ENCODE measurements around the gene OPCML.

OPCML gene

GRCh38 chr11:132669949-132670348, 862.4 kb downstream of the OPCML start:
- DNase-seq (ENCODE audit: low spot score) (no peak), ATAC-seq (ENCODE audit: low read depth) (no peak)
- H3K36me3 ChIP-seq (ENCODE audit: low read depth) = no peaks in the 10 kb centered on the region
- no peaks in the 10 kb centered on the region for H3K9me3 ChIP-seq (ENCODE audit: severe bottlenecking)
- H3K27me3 ChIP-seq (ENCODE audit: insufficient read depth, poor library complexity, severe bottlenecking) = no peaks in the 10 kb centered on the region
- no peak overlapping the region for H3K4me3 ChIP-seq (ENCODE audit: severe bottlenecking)
- no peak overlapping the region for H3K27ac ChIP-seq (ENCODE audit: poor library complexity, severe bottlenecking)
- H3K4me1 ChIP-seq (ENCODE audit: insufficient read depth, poor library complexity, severe bottlenecking) = no peaks in the 10 kb centered on the region
- TF ChIP-seq, protein P1, sequence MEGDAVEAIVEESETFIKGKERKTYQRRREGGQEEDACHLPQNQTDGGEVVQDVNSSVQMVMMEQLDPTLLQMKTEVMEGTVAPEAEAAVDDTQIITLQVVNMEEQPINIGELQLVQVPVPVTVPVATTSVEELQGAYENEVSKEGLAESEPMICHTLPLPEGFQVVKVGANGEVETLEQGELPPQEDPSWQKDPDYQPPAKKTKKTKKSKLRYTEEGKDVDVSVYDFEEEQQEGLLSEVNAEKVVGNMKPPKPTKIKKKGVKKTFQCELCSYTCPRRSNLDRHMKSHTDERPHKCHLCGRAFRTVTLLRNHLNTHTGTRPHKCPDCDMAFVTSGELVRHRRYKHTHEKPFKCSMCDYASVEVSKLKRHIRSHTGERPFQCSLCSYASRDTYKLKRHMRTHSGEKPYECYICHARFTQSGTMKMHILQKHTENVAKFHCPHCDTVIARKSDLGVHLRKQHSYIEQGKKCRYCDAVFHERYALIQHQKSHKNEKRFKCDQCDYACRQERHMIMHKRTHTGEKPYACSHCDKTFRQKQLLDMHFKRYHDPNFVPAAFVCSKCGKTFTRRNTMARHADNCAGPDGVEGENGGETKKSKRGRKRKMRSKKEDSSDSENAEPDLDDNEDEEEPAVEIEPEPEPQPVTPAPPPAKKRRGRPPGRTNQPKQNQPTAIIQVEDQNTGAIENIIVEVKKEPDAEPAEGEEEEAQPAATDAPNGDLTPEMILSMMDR (IDR thresholded peaks at IDR 0.05; ENCODE audit: poor library complexity, severe bottlenecking) = no peak

- H3K4me3 ChIP-seq (ENCODE audit: severe bottlenecking) = no peak overlapping the region
- ATAC-seq (ENCODE audit: low read depth) = no peak
- H3K36me3 ChIP-seq (ENCODE audit: low read depth) = no peaks in the 10 kb centered on the region
- peaks cover 2% of the 10 kb centered on the region for H3K27me3 ChIP-seq (ENCODE audit: insufficient read depth, poor library complexity, severe bottlenecking)
- TF ChIP-seq, protein P1 (IDR thresholded peaks at IDR 0.05; ENCODE audit: poor library complexity, severe bottlenecking) = no peak
- no peaks in the 10 kb centered on the region for H3K9me3 ChIP-seq (ENCODE audit: severe bottlenecking)
- no peak overlapping the region for H3K27ac ChIP-seq (ENCODE audit: poor library complexity, severe bottlenecking)
- H3K4me1 ChIP-seq (ENCODE audit: insufficient read depth, poor library complexity, severe bottlenecking) = no peaks in the 10 kb centered on the region
- DNase-seq (ENCODE audit: low spot score) = no peak
Measured at GRCh38 chr11:132665205-132665604, 867.1 kb downstream of the OPCML start.

- TF ChIP-seq, protein P1 (IDR thresholded peaks at IDR 0.05; ENCODE audit: poor library complexity, severe bottlenecking) = no peak
- H3K4me3 ChIP-seq (ENCODE audit: severe bottlenecking) = no peak overlapping the region
- ATAC-seq (ENCODE audit: low read depth) (peak; percentile 45; the same call in 2 of the 3 replicates), DNase-seq (ENCODE audit: low spot score) (no peak)
- H3K36me3 ChIP-seq (ENCODE audit: low read depth) = no peaks in the 10 kb centered on the region
- peaks cover 2% of the 10 kb centered on the region for H3K27me3 ChIP-seq (ENCODE audit: insufficient read depth, poor library complexity, severe bottlenecking)
- no peaks in the 10 kb centered on the region for H3K9me3 ChIP-seq (ENCODE audit: severe bottlenecking)
- no peaks in the 10 kb centered on the region for H3K4me1 ChIP-seq (ENCODE audit: insufficient read depth, poor library complexity, severe bottlenecking)
- no peak overlapping the region for H3K27ac ChIP-seq (ENCODE audit: poor library complexity, severe bottlenecking)
Measured at GRCh38 chr11:132658696-132659095, 873.6 kb downstream of the OPCML start.

DNA sequence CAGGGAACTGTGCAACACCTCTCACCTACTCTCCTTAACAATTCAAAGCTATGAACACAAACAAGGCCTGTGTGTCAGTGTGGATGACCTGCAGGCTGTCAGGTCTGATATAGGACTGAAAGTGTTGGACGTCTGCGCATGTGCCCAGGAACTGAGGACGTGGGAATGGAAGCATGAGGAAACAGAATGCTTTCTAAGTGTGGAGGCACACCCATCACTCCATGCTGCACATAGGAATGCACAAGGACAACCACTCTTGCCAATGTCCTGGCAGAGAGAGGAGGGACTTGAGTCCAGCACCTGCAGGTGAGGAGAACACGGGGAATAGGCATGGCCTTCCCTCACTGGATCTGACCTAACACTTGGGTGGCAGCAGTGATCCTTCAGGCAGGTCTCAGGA, 874.3 kb downstream of the OPCML start:
- Histone ChIP-seq H3K27ac (ENCODE audit: poor library complexity, severe bottlenecking) (no peak overlapping the region), H3K4me3 (ENCODE audit: severe bottlenecking) (no peak overlapping the region), H3K27me3 (ENCODE audit: insufficient read depth, poor library complexity, severe bottlenecking) (peaks cover under 1% of the 10 kb centered on the region), H3K4me1 (ENCODE audit: insufficient read depth, poor library complexity, severe bottlenecking) (no peaks in the 10 kb centered on the region), H3K36me3 (ENCODE audit: low read depth) (no peaks in the 10 kb centered on the region), H3K9me3 (ENCODE audit: severe bottlenecking) (no peaks in the 10 kb centered on the region)
- TF ChIP-seq, protein P1 (IDR thresholded peaks at IDR 0.05; ENCODE audit: poor library complexity, severe bottlenecking) = no peak
- no peak for DNase-seq (ENCODE audit: low spot score)
- no peak for ATAC-seq (ENCODE audit: low read depth)

GRCh38 chr11:132655187-132655855, 877.0 kb downstream of the OPCML start:
- ATAC-seq (ENCODE audit: low read depth) = no peak
- Histone ChIP-seq H3K27ac (ENCODE audit: poor library complexity, severe bottlenecking) (no peak overlapping the region), H3K4me3 (ENCODE audit: severe bottlenecking) (no peak overlapping the region), H3K36me3 (ENCODE audit: low read depth) (no peaks in the 10 kb centered on the region), H3K27me3 (ENCODE audit: insufficient read depth, poor library complexity, severe bottlenecking) (no peaks in the 10 kb centered on the region), H3K9me3 (ENCODE audit: severe bottlenecking) (no peaks in the 10 kb centered on the region), H3K4me1 (ENCODE audit: insufficient read depth, poor library complexity, severe bottlenecking) (no peaks in the 10 kb centered on the region)
- TF ChIP-seq, protein P1 (IDR thresholded peaks at IDR 0.05; ENCODE audit: poor library complexity, severe bottlenecking) = no peak
- DNase-seq (ENCODE audit: low spot score) = no peak
